ENCODE data around the gene CAMTA1. TPM values are rescaled to one million over a fixed set of nuclear protein-coding genes. Genes with fewer than 3 reads are reported as not detected.

The CAMTA1 gene
- total and polyA plus RNA-seq, 4 donors = 18.0 to 93.5 (median 35.8) TPM

DNA sequence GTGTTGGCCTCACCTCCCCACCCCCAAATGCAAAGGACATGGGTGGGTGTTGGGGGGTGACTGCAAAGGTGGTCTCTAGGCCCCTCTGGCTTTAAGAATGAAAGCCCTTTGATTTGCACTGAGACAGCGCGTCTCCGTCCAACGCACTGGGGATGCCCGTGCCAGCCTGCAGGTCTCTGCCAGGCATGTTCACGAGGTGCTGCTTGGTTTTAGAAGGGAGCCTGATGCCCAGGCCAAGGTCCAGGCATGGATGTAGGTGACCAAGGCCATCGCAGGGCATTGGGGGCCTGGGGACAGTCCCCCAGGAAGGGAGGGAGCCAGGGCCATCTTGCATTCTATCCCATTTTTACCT is 622.3 kb downstream of the CAMTA1 start (continued):
- no peak for TF ChIP-seq ZBTB33 (IDR thresholded peaks at IDR 0.05)

DNA sequence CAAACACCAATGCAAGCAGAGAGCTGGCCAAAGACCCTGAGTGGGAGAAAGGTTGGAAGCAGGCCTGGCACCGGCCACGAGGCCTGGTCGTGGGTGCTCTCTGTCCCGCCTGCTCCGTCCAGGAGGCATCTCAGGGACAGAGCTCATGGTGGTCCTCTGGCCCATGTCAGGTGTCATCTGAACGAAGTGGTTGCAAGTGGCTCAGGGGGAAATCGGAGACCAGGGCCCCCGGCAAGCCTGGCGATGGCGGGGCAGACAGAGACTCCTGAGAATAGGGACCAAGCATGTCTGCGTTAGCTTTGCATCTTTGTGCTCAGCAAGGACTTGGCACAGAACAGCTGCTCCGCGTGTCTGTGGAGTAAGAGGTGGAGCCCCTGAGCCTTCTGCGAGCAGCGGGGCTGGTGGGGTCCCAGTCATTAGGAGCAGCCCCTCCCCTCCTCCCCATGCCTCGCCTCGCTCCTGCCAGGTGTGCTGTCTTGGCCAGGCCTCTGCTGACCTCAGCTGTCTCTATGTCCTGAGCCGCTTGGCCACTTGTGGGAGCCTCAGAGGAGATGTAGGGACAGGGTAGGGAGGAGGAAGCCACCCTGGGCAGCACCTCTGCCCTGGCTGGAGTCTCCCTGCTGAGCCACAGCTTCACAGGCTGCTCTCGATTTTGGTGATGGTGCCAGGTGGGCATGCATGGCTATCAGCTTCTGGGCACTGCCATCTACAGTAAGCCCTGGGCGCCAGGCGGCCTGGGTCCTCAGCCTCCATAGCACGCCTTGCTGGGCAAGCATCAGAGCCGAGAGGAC is 622.9 kb downstream of the CAMTA1 start:
- no peak overlapping the region for H3K27ac ChIP-seq (ENCODE audit: low read depth in 1 of 2, low read length in 2 of 2)
- peak; percentile 27 for DNase-seq (ENCODE audit: low spot score)
- 91% methylated on average over 23 of the region's 23 CpGs for WGBS

More for the DNA sequence above, 622.9 kb downstream of the CAMTA1 start:
- no peaks in the 10 kb centered on the region for H3K4me1 ChIP-seq (ENCODE audit: control insufficient read depth in 4 of 4, insufficient read depth in 4 of 4, low read length in 3 of 4)
- TF ChIP-seq RXRA (IDR thresholded peaks at IDR 0.05) (no peak), EGR1 (IDR thresholded peaks at IDR 0.05; ENCODE audit: low read depth in 2 of 2) (no peak), JUND (IDR thresholded peaks at IDR 0.05) (no peak), HNF4G (IDR thresholded peaks at IDR 0.05) (no peak), TAF1 (conservative IDR thresholded peaks at IDR 0.05) (no peak), YY1 (IDR thresholded peaks at IDR 0.05) (no peak), ZBTB33 (IDR thresholded peaks at IDR 0.05) (no peak), SP1 (IDR thresholded peaks at IDR 0.05) (no peak), RAD21 (IDR thresholded peaks at IDR 0.05) (no peak), GABPA (IDR thresholded peaks at IDR 0.05 in 1 of 2, conservative IDR thresholded peaks at IDR 0.05 in 1 of 2) (no peak), HNF4A (conservative IDR thresholded peaks at IDR 0.05) (no peak), MAX (IDR thresholded peaks at IDR 0.05) (no peak), FOXA2 (IDR thresholded peaks at IDR 0.05) (no peak), NR2F2 (IDR thresholded peaks at IDR 0.05) (no peak), FOXA1 (IDR thresholded peaks at IDR 0.05) (no peak)
- TF ChIP-seq, protein P1, sequence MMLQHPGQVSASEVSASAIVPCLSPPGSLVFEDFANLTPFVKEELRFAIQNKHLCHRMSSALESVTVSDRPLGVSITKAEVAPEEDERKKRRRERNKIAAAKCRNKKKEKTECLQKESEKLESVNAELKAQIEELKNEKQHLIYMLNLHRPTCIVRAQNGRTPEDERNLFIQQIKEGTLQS (IDR thresholded peaks at IDR 0.05) = no peak
- TF ChIP-seq, protein P2, sequence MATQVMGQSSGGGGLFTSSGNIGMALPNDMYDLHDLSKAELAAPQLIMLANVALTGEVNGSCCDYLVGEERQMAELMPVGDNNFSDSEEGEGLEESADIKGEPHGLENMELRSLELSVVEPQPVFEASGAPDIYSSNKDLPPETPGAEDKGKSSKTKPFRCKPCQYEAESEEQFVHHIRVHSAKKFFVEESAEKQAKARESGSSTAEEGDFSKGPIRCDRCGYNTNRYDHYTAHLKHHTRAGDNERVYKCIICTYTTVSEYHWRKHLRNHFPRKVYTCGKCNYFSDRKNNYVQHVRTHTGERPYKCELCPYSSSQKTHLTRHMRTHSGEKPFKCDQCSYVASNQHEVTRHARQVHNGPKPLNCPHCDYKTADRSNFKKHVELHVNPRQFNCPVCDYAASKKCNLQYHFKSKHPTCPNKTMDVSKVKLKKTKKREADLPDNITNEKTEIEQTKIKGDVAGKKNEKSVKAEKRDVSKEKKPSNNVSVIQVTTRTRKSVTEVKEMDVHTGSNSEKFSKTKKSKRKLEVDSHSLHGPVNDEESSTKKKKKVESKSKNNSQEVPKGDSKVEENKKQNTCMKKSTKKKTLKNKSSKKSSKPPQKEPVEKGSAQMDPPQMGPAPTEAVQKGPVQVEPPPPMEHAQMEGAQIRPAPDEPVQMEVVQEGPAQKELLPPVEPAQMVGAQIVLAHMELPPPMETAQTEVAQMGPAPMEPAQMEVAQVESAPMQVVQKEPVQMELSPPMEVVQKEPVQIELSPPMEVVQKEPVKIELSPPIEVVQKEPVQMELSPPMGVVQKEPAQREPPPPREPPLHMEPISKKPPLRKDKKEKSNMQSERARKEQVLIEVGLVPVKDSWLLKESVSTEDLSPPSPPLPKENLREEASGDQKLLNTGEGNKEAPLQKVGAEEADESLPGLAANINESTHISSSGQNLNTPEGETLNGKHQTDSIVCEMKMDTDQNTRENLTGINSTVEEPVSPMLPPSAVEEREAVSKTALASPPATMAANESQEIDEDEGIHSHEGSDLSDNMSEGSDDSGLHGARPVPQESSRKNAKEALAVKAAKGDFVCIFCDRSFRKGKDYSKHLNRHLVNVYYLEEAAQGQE (IDR thresholded peaks at IDR 0.05) = no peak
- TF ChIP-seq, protein P3, sequence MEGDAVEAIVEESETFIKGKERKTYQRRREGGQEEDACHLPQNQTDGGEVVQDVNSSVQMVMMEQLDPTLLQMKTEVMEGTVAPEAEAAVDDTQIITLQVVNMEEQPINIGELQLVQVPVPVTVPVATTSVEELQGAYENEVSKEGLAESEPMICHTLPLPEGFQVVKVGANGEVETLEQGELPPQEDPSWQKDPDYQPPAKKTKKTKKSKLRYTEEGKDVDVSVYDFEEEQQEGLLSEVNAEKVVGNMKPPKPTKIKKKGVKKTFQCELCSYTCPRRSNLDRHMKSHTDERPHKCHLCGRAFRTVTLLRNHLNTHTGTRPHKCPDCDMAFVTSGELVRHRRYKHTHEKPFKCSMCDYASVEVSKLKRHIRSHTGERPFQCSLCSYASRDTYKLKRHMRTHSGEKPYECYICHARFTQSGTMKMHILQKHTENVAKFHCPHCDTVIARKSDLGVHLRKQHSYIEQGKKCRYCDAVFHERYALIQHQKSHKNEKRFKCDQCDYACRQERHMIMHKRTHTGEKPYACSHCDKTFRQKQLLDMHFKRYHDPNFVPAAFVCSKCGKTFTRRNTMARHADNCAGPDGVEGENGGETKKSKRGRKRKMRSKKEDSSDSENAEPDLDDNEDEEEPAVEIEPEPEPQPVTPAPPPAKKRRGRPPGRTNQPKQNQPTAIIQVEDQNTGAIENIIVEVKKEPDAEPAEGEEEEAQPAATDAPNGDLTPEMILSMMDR (IDR thresholded peaks at IDR 0.05; ENCODE audit: low read depth, low read length, missing input control) = no peak
- no peak overlapping the region for H3K4me3 ChIP-seq (ENCODE audit: low read depth in 1 of 3, low read length in 3 of 3)
- H3K9ac ChIP-seq (ENCODE audit: low read depth in 1 of 2, low read length in 2 of 2) = no peak overlapping the region
- H3K27me3 ChIP-seq (ENCODE audit: control insufficient read depth in 4 of 4, insufficient read depth in 4 of 4, low read length in 3 of 4) = no peaks in the 10 kb centered on the region
- H3K9me3 ChIP-seq (ENCODE audit: control insufficient read depth in 4 of 4, low read length in 3 of 4) = no peaks in the 10 kb centered on the region
- no peaks in the 10 kb centered on the region for H3K36me3 ChIP-seq (ENCODE audit: control insufficient read depth in 4 of 4, insufficient read depth in 3 of 4, low read depth in 1 of 4, low read length in 3 of 4)

All from liver (tissue), 9 donors.